ENCODE measurements around the gene COPRS. TPM values are rescaled to one million over a fixed set of nuclear protein-coding genes. Genes with fewer than 3 reads are reported as not detected.

The COPRS gene, protein sequence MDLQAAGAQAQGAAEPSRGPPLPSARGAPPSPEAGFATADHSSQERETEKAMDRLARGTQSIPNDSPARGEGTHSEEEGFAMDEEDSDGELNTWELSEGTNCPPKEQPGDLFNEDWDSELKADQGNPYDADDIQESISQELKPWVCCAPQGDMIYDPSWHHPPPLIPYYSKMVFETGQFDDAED
- 44.7 TPM for total RNA-seq
- long read RNA-seq, transcript COPRS-201 (4 exons, 968 nt), result major isoform, 31 of 33 reads
- long read RNA-seq, partial matches to known transcripts, result 1 of 33 reads
- long read RNA-seq, other reads (novel, unspliced or antisense), result 0 of 33 reads

DNA sequence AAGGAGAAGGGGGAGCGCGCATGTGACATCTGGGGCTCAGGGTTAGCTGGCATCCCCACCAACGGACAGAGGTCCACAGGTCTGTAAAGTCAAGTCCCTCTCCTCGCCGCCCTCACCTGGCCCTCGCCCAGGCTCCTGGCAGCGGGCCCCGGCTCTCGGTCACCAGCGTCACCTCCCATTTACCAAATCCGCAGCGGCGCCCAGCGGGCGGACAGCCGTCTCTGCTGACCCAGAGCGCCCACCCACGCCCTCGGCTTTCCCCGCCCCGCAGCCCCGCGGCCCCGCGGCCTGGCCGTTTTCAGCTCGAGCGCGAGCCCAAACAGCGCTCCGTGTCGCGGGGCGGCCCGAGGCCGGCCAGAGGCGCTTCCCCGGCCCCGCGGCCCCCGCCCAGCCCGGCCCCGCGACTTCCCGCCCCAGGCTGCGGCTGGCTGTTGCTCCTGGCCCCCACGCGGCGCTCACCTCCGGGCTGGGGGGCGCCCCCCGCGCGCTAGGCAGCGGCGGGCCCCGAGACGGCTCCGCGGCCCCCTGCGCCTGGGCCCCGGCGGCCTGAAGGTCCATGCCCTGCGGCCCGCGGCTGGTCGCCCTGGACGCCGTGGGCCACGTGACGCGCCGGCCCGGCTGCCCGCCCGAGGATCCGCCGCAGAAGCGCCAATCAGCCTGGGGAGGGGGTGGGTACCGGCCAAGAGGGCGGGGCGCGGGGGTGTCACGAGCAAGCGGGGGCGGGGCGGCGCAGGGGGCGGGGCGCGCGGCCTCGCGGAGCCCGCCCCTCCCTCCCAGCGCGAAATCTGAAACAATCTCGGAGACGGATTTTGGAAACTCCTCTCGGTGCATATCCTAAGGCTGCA, at the start of gene COPRS:
COPRS (minus strand) TSS at position 603 of the 845 bp plus-strand sequence; CDS start at position 558, 45 bp downstream.
- peak within 1 kb of the TSS; percentile 75 for H3K27ac ChIP-seq
- ATAC-seq, result peak; percentile 96
- H3K36me3 ChIP-seq, result peaks cover 36% of the 10 kb centered on the region
- peaks cover 15% of the 10 kb centered on the region for H3K4me1 ChIP-seq
- intact Hi-C loops (cut with DNase I), result no loop called here
- H3K4me3 ChIP-seq, result peak within 1 kb of the TSS; percentile 68
- no peaks in the 10 kb centered on the region for H3K9me3 ChIP-seq
- TF ChIP-seq, protein P1, sequence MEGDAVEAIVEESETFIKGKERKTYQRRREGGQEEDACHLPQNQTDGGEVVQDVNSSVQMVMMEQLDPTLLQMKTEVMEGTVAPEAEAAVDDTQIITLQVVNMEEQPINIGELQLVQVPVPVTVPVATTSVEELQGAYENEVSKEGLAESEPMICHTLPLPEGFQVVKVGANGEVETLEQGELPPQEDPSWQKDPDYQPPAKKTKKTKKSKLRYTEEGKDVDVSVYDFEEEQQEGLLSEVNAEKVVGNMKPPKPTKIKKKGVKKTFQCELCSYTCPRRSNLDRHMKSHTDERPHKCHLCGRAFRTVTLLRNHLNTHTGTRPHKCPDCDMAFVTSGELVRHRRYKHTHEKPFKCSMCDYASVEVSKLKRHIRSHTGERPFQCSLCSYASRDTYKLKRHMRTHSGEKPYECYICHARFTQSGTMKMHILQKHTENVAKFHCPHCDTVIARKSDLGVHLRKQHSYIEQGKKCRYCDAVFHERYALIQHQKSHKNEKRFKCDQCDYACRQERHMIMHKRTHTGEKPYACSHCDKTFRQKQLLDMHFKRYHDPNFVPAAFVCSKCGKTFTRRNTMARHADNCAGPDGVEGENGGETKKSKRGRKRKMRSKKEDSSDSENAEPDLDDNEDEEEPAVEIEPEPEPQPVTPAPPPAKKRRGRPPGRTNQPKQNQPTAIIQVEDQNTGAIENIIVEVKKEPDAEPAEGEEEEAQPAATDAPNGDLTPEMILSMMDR (IDR thresholded peaks at IDR 0.05), result no peak
- H3K27me3 ChIP-seq, result no peaks in the 10 kb centered on the region
- peak; percentile 95 for DNase-seq

DNA sequence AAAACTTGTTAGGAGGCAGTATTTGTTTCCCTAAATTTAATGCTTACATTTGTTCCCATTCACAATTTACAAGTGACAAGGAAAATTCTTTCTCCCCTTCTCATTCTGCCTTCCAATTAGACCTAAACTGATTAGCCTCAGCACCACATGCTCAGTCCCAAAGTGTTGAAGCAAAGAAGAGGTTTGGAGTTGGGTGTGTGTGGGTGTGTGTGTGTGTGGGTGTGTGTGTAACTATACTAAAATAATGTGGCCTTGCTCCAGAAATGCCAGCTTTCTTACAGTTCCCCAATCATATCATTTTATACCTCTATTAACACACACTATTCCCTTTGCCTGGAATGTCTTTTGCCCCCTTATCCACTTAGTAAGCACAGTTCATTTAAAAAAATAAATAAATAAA, 49.3 kb upstream of the COPRS start:
- no peak overlapping the region for H3K4me3 ChIP-seq
- no peak for ATAC-seq
- intact Hi-C loops (cut with DNase I), result no loop called here

DNA sequence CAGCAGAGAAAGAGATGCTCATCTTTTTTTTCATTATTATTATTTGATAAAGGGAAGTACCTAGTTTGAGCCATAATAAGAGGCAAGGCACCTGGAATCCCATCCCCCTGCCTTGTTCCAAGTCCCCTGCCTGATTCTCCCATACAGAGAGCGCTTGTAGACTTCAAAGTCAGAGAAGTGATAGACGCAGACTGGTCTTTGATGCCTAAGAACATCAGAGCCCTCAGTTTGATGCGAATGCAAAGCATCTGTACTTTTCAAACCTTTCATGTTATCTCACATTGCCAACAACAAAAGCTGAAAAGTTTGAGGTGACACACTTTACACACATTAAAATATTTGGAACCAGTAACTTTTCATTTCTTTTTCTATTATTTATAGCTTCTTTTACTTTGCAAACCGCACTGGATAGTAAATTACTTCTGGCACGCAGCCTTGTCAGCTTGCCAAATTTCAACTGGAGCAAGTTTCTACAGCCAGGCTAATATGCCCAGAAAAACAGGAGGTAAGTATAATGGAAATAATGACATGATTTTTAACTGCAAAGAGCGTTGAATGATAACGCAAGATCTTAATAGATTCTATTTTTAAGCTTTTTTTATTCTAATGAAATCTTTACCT, 48.4 kb upstream of the COPRS start:
- Histone ChIP-seq H3K27ac (no peak overlapping the region), H3K4me1 (no peaks in the 10 kb centered on the region), H3K36me3 (no peaks in the 10 kb centered on the region), H3K9me3 (no peaks in the 10 kb centered on the region), H3K27me3 (no peaks in the 10 kb centered on the region), H3K4me3 (no peak overlapping the region)
- ATAC-seq (no peak), DNase-seq (peak; percentile 15)
- TF ChIP-seq, protein P1 (IDR thresholded peaks at IDR 0.05), result no peak
- intact Hi-C loops (cut with DNase I), result no loop called here

More for the DNA sequence above, 49.3 kb upstream of the COPRS start:
- TF ChIP-seq, protein P1 (IDR thresholded peaks at IDR 0.05), result no peak
- Histone ChIP-seq H3K27me3 (no peaks in the 10 kb centered on the region), H3K4me1 (no peaks in the 10 kb centered on the region), H3K36me3 (no peaks in the 10 kb centered on the region), H3K27ac (no peak overlapping the region), H3K9me3 (no peaks in the 10 kb centered on the region)
- no peak for DNase-seq

DNA sequence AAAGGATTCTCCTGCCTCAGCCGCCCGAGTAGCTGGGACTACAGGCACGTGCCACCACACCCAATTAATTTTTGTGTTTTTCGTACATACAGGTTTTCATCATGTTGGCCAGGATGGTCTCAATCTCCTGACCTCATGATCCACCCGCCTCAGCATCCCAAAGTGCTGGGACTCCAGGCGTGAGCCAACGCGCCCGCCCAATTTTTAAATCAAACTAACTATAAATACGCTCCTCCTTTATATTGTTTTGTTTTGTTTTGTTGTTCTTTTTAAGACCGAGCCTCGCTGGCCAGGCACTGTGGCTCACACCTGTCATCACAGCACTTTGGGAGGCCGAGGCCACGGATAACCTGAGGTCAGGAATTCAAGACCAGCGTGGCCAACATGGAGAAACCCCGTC, 44.4 kb upstream of the COPRS start:
- Histone ChIP-seq H3K36me3 (peaks cover 14% of the 10 kb centered on the region), H3K27ac (no peak overlapping the region), H3K4me1 (peaks cover 15% of the 10 kb centered on the region), H3K27me3 (no peaks in the 10 kb centered on the region), H3K4me3 (no peak overlapping the region), H3K9me3 (no peaks in the 10 kb centered on the region)
- no peak for ATAC-seq
- TF ChIP-seq, protein P1 (IDR thresholded peaks at IDR 0.05), result no peak
- intact Hi-C loops (cut with DNase I), result no loop called here
- DNase-seq, result peak; percentile 23

DNA sequence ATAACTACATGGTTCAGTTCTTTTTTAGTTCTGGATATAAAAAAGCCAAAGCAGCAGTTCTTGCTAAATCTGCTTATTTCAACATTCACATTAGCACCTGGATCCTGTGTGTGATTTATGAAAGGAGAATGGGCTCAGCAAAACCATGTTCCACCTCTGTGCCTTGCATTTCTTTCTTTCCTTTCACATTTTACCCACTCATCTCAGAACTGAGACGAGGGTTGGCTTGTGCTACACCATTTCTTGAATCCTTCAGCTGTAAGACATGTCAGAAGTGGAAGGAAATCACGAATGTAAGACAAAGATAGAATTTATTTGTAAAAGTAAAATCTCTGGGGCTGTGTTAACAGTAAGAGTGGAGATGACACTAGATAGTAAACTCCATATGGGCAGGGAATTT, 43.6 kb upstream of the COPRS start:
- intact Hi-C loops (cut with DNase I), result no loop called here
- no peaks in the 10 kb centered on the region for H3K27me3 ChIP-seq
- H3K4me1 ChIP-seq, result peaks cover 15% of the 10 kb centered on the region
- H3K9me3 ChIP-seq, result no peaks in the 10 kb centered on the region
- no peak overlapping the region for H3K27ac ChIP-seq
- ATAC-seq (no peak), DNase-seq (no peak)
- H3K36me3 ChIP-seq, result peaks cover 22% of the 10 kb centered on the region
- no peak overlapping the region for H3K4me3 ChIP-seq
- TF ChIP-seq, protein P1 (IDR thresholded peaks at IDR 0.05), result no peak
